Inflammatory macrophage (primary cell): ENCODE results near the gene OTUD4.
"Not testable (repeated sequence)": the region's sequence is repeated elsewhere in the genome, so short reads cannot be mapped to it uniquely, and the experiment has no call there.

Experiments used
- DNase-seq, 2 donors: peaks; one replicate each; pipeline ENCODE4 v3.0.0-alpha.2; 2020 to 2022

Gene OTUD4

GRCh38 chr4:145178740-145179280 is 1.6 kb downstream of the OTUD4 start:
- DNase-seq = peak; percentile 6 to 14

GRCh38 chr4:145177906-145178538 is 2.4 kb downstream of the OTUD4 start:
- peak; percentile 83 to 85 for DNase-seq

- DNase-seq = peak in 1 of 2 donors; percentile 59
Observed at GRCh38 chr4:145177511-145177905, 2.9 kb downstream of the OTUD4 start.

- peak in 1 of 2 donors; percentile 5 for DNase-seq
Observed at GRCh38 chr4:145176641-145177432, 3.6 kb downstream of the OTUD4 start.

GRCh38 chr4:145171911-145172310 is 8.5 kb downstream of the OTUD4 start:
- peak in 1 of 2 donors; percentile 28 for DNase-seq

- DNase-seq = no peak
Observed at GRCh38 chr4:145170223-145170622, 10.2 kb downstream of the OTUD4 start.

GRCh38 chr4:145168581-145169187 is 11.7 kb downstream of the OTUD4 start:
- no peak for DNase-seq

GRCh38 chr4:145167887-145168286 is 12.5 kb downstream of the OTUD4 start:
- DNase-seq = peak in 1 of 2 donors; percentile 4

GRCh38 chr4:145161549-145161948 is 18.8 kb downstream of the OTUD4 start:
- DNase-seq = no peak

GRCh38 chr4:145156986-145157385 is 23.4 kb downstream of the OTUD4 start:
- DNase-seq = no peak

GRCh38 chr4:145155268-145155870 is 25.0 kb downstream of the OTUD4 start:
- no peak for DNase-seq

- DNase-seq = peak in 1 of 2 donors; percentile 20
Observed at GRCh38 chr4:145154573-145154972, 25.8 kb downstream of the OTUD4 start.

- DNase-seq = no peak
Observed at GRCh38 chr4:145153904-145154298, 26.5 kb downstream of the OTUD4 start.

GRCh38 chr4:145153181-145153903 is 27.0 kb downstream of the OTUD4 start:
- no peak for DNase-seq

- DNase-seq = no peak
Observed at GRCh38 chr4:145148980-145149379, 31.4 kb downstream of the OTUD4 start.

GRCh38 chr4:145136219-145136618 is 44.2 kb downstream of the OTUD4 start:
- DNase-seq = not testable (repeated sequence)

GRCh38 chr4:145132511-145133098 is 47.8 kb downstream of the OTUD4 start:
- peak in 1 of 2 donors; percentile 14 for DNase-seq

GRCh38 chr4:145131848-145132247 is 48.5 kb downstream of the OTUD4 start:
- DNase-seq = no peak

- DNase-seq = no peak
Observed at GRCh38 chr4:145130788-145131399, 49.5 kb downstream of the OTUD4 start.

- no peak for DNase-seq
Observed at GRCh38 chr4:145130130-145130529, 50.3 kb downstream of the OTUD4 start.

- no peak for DNase-seq
Observed at GRCh38 chr4:145125396-145125795, 55.0 kb downstream of the OTUD4 start.
